HUES48 (cell line): ENCODE results near the gene ZNF276.
A peak's percentile ranks its signal among the peaks of the same experiment; 100 is the strongest.
"Not testable (repeated sequence)": the region's sequence is repeated elsewhere in the genome, so short reads cannot be mapped to it uniquely, and the experiment has no call there.

ENCODE experiments used
- H3K27ac ChIP-seq: one replicate; pipeline ENCODE4 v1.7.0; 2013; ENCODE audit warnings: low read depth, low read length, inconsistent platforms
- H3K27me3 ChIP-seq: 2 replicates; pipeline ENCODE4 v1.6.1; 2013; ENCODE audit warnings: mild to moderate bottlenecking, low read length; ENCODE audit not compliant: control insufficient read depth, insufficient read depth
- H3K36me3 ChIP-seq: 2 replicates; pipeline ENCODE4 v1.6.1; 2013; ENCODE audit warnings: low read length; ENCODE audit not compliant: control insufficient read depth, insufficient read depth
- H3K4me1 ChIP-seq: 2 replicates; pipeline ENCODE4 v1.6.1; 2013; ENCODE audit warnings: mild to moderate bottlenecking, low read length; ENCODE audit not compliant: control insufficient read depth, insufficient read depth
- H3K4me3 ChIP-seq: 2 replicates; pipeline ENCODE4 v1.5.1; 2013; ENCODE audit warnings: mild to moderate bottlenecking, low read depth, low read length
- H3K9ac ChIP-seq: 2 replicates; pipeline ENCODE4 v1.6.1; 2013; ENCODE audit warnings: mild to moderate bottlenecking, low read depth, low read length, moderate library complexity
- H3K9me3 ChIP-seq: 2 replicates; pipeline ENCODE4 v1.6.1; 2013; ENCODE audit warnings: low read length; ENCODE audit not compliant: control insufficient read depth, insufficient read depth

ZNF276 gene

GRCh38 chr16:89765292-89765830, 44.0 kb downstream of the ZNF276 start:
- Histone ChIP-seq H3K4me3 (no peak overlapping the region), H3K9ac (no peak overlapping the region), H3K27me3 (no peaks in the 10 kb centered on the region), H3K9me3 (no peaks in the 10 kb centered on the region), H3K27ac (no peak overlapping the region), H3K4me1 (no peaks in the 10 kb centered on the region), H3K36me3 (peaks cover 88% of the 10 kb centered on the region)

GRCh38 chr16:89770367-89770766, 49.0 kb downstream of the ZNF276 start:
- H3K9me3 ChIP-seq, result no peaks in the 10 kb centered on the region
- H3K4me3 ChIP-seq, result no peak overlapping the region
- no peaks in the 10 kb centered on the region for H3K4me1 ChIP-seq
- no peaks in the 10 kb centered on the region for H3K27me3 ChIP-seq
- H3K9ac ChIP-seq, result no peak overlapping the region
- no peak overlapping the region for H3K27ac ChIP-seq
- peaks cover 92% of the 10 kb centered on the region for H3K36me3 ChIP-seq

- no peak overlapping the region for H3K27ac ChIP-seq
- no peaks in the 10 kb centered on the region for H3K4me1 ChIP-seq
- H3K4me3 ChIP-seq, result no peak overlapping the region
- no peaks in the 10 kb centered on the region for H3K27me3 ChIP-seq
- H3K9ac ChIP-seq, result no peak overlapping the region
- H3K9me3 ChIP-seq, result no peaks in the 10 kb centered on the region
- H3K36me3 ChIP-seq, result peaks cover 90% of the 10 kb centered on the region
These were observed 53.9 kb downstream of the ZNF276 start for GRCh38 chr16:89775223-89775622.

GRCh38 chr16:89778211-89778610, 56.9 kb downstream of the ZNF276 start:
- not testable (repeated sequence) for H3K27me3 ChIP-seq, H3K9ac ChIP-seq, H3K9me3 ChIP-seq, H3K4me3 ChIP-seq, H3K4me1 ChIP-seq, H3K27ac ChIP-seq
- peaks cover 80% of the 10 kb centered on the region for H3K36me3 ChIP-seq

- no peak overlapping the region for H3K4me3 ChIP-seq
- peaks cover 80% of the 10 kb centered on the region for H3K36me3 ChIP-seq
- H3K9me3 ChIP-seq, result no peaks in the 10 kb centered on the region
- H3K4me1 ChIP-seq, result no peaks in the 10 kb centered on the region
- no peak overlapping the region for H3K9ac ChIP-seq
- no peaks in the 10 kb centered on the region for H3K27me3 ChIP-seq
- peak overlapping the region; percentile 71 for H3K27ac ChIP-seq
These were observed 58.0 kb downstream of the ZNF276 start for GRCh38 chr16:89779231-89779908.

GRCh38 chr16:89779909-89780305, 58.6 kb downstream of the ZNF276 start:
- Histone ChIP-seq H3K36me3 (peaks cover 82% of the 10 kb centered on the region), H3K27me3 (no peaks in the 10 kb centered on the region), H3K27ac (peak overlapping the region; percentile 71)

GRCh38 chr16:89782489-89782888, 61.2 kb downstream of the ZNF276 start:
- Histone ChIP-seq H3K27ac (no peak overlapping the region), H3K27me3 (no peaks in the 10 kb centered on the region), H3K4me1 (no peaks in the 10 kb centered on the region), H3K4me3 (no peak overlapping the region), H3K36me3 (peaks cover 88% of the 10 kb centered on the region), H3K9me3 (no peaks in the 10 kb centered on the region), H3K9ac (no peak overlapping the region)

More at GRCh38 chr16:89779909-89780305, 58.6 kb downstream of the ZNF276 start:
- Histone ChIP-seq H3K9ac (no peak overlapping the region), H3K4me3 (no peak overlapping the region), H3K9me3 (no peaks in the 10 kb centered on the region), H3K4me1 (no peaks in the 10 kb centered on the region)

GRCh38 chr16:89783952-89784351, 62.6 kb downstream of the ZNF276 start:
- H3K36me3 ChIP-seq, result peaks cover 90% of the 10 kb centered on the region
- not testable (repeated sequence) for H3K4me3 ChIP-seq, H3K9me3 ChIP-seq, H3K27me3 ChIP-seq, H3K9ac ChIP-seq, H3K4me1 ChIP-seq, H3K27ac ChIP-seq

- Histone ChIP-seq H3K9me3 (no peaks in the 10 kb centered on the region), H3K27me3 (no peaks in the 10 kb centered on the region), H3K4me1 (no peaks in the 10 kb centered on the region), H3K4me3 (no peak overlapping the region), H3K9ac (no peak overlapping the region), H3K36me3 (peaks cover 90% of the 10 kb centered on the region), H3K27ac (no peak overlapping the region)
These were observed 63.1 kb downstream of the ZNF276 start for GRCh38 chr16:89784406-89784805.

GRCh38 chr16:89785523-89786155, 64.3 kb downstream of the ZNF276 start:
- no peak overlapping the region for H3K9ac ChIP-seq
- H3K27me3 ChIP-seq, result no peaks in the 10 kb centered on the region
- peaks cover 88% of the 10 kb centered on the region for H3K36me3 ChIP-seq
- no peaks in the 10 kb centered on the region for H3K4me1 ChIP-seq
- H3K4me3 ChIP-seq, result no peak overlapping the region
- no peak overlapping the region for H3K27ac ChIP-seq
- no peaks in the 10 kb centered on the region for H3K9me3 ChIP-seq
